Measurements from ENCODE around the gene UNKL.
A peak's percentile ranks its signal among the peaks of the same experiment; 100 is the strongest.

The UNKL gene

GRCh38 chr16:1401061-1401757 lies 13.3 kb downstream of the UNKL start:
- no peak for DNase-seq (ENCODE audit: low read depth)

GRCh38 chr16:1398826-1399581 lies 15.5 kb downstream of the UNKL start:
- no peak for DNase-seq (ENCODE audit: low read depth)

- DNase-seq (ENCODE audit: low read depth), result no peak
These were observed 16.2 kb downstream of the UNKL start for GRCh38 chr16:1398351-1398750.

- DNase-seq (ENCODE audit: low read depth), result no peak
These were observed 16.7 kb downstream of the UNKL start for GRCh38 chr16:1397779-1398178.

- no peak for DNase-seq (ENCODE audit: low read depth)
These were observed 19.0 kb downstream of the UNKL start for GRCh38 chr16:1395444-1396031.

GRCh38 chr16:1394367-1394951 lies 20.0 kb downstream of the UNKL start:
- no peak for DNase-seq (ENCODE audit: low read depth)

- no peak for DNase-seq (ENCODE audit: low read depth)
These were observed 20.8 kb downstream of the UNKL start for GRCh38 chr16:1393613-1394176.

GRCh38 chr16:1392826-1393225 lies 21.7 kb downstream of the UNKL start:
- no peak for DNase-seq (ENCODE audit: low read depth)

GRCh38 chr16:1390239-1390779 lies 24.2 kb downstream of the UNKL start:
- DNase-seq (ENCODE audit: low read depth), result no peak

- no peak for DNase-seq (ENCODE audit: low read depth)
These were observed 24.7 kb downstream of the UNKL start for GRCh38 chr16:1389762-1390161.

GRCh38 chr16:1387331-1387730 lies 27.2 kb downstream of the UNKL start:
- no peak for DNase-seq (ENCODE audit: low read depth)

- DNase-seq (ENCODE audit: low read depth), result no peak
These were observed 29.3 kb downstream of the UNKL start for GRCh38 chr16:1385232-1385631.

GRCh38 chr16:1383556-1383955 lies 30.9 kb downstream of the UNKL start:
- no peak for DNase-seq (ENCODE audit: low read depth)

GRCh38 chr16:1381612-1382406 lies 32.7 kb downstream of the UNKL start:
- DNase-seq (ENCODE audit: low read depth), result no peak

- DNase-seq (ENCODE audit: low read depth), result no peak
These were observed 34.3 kb downstream of the UNKL start for GRCh38 chr16:1380195-1380594.

GRCh38 chr16:1379304-1380076 lies 35.0 kb downstream of the UNKL start:
- peak; percentile 41 for DNase-seq (ENCODE audit: low read depth)

- peak; percentile 86 for DNase-seq (ENCODE audit: low read depth)
These were observed 35.6 kb downstream of the UNKL start for GRCh38 chr16:1378804-1379303.

- no peak for DNase-seq (ENCODE audit: low read depth)
These were observed 36.3 kb downstream of the UNKL start for GRCh38 chr16:1378087-1378803.

GRCh38 chr16:1377406-1378010 lies 37.0 kb downstream of the UNKL start:
- DNase-seq (ENCODE audit: low read depth), result no peak
